ENCODE results near the gene PPP1R14B.
"Not testable (repeated sequence)": the region's sequence is repeated elsewhere in the genome, so short reads cannot be mapped to it uniquely, and the experiment has no call there.

Gene PPP1R14B

GRCh38 chr11:64260147-64260708 lies 13.5 kb upstream of the PPP1R14B start:
- DNase-seq: no peak

DNA sequence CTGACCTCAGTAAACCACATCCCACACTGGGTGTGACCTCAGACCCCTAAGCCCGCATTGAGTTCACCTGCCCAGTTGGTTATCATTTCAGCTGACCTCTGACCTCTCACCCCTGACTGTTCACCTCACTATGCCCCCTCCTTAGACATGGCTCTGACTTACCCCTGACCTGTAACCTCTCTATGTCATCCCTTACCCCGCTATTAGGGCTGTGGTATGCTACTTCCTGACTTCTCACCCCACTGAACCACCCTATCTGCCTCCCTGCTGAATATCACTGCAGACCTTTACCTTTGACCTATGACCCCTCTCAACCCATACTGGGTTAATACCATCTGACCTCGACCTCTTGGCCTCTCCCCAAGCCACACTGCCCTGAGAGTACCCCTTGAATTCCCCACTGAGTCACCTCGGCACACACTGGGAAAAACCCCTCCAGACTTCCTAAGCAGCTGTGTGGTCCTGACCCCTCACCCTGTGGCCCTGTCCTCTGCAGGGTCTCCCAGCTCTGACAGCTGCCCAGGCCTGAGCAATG lies 12.9 kb upstream of the PPP1R14B start:
- no peak for DNase-seq

DNA sequence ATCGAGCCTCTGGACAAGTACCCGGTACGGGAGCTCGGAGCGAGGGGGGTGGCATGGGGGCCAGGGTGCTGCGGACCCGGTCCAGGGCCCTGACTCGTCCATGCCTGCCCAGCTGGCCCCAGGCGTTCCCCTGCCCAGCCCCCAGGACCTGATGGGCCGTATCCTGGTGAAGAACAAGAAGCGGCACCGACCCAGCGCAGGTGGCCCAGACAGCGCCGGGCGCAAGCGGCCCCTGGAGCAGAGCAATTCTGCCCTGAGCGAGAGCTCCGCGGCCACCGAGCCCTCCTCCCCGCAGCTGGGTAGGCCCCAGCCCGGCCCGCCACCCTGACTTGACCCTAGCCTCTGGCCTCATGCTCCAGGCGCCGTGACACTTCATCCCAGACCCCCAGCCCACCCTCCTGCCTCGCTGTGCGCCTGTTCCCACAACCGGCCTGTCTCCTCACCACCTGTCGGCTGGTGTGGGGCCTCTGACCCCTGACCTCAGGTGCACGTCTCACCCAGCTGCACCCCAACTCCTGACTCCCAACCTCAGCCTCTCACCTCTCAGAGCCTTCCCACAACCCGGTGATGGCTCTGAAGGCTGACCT lies 12.3 kb upstream of the PPP1R14B start:
- DNase-seq: no peak

GRCh38 chr11:64258356-64258755 lies 11.6 kb upstream of the PPP1R14B start:
- DNase-seq: no peak

DNA sequence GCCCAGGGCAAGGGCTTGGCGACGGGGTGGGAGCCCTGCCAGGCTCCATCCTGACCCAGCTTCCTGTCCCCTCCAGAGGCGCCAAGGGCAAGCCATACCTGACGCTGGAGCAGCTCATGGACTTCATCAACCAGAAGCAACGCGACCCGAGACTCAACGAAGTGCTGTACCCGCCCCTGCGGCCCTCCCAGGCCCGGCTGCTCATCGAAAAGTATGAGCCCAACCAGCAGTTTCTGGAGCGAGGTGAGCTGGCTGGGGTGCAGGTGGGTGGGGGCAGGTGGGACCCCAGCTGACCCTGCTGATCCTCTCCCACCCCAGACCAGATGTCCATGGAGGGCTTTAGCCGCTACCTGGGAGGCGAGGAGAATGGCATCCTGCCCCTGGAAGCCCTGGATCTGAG lies 9.6 kb upstream of the PPP1R14B start:
- no peak for DNase-seq

DNA sequence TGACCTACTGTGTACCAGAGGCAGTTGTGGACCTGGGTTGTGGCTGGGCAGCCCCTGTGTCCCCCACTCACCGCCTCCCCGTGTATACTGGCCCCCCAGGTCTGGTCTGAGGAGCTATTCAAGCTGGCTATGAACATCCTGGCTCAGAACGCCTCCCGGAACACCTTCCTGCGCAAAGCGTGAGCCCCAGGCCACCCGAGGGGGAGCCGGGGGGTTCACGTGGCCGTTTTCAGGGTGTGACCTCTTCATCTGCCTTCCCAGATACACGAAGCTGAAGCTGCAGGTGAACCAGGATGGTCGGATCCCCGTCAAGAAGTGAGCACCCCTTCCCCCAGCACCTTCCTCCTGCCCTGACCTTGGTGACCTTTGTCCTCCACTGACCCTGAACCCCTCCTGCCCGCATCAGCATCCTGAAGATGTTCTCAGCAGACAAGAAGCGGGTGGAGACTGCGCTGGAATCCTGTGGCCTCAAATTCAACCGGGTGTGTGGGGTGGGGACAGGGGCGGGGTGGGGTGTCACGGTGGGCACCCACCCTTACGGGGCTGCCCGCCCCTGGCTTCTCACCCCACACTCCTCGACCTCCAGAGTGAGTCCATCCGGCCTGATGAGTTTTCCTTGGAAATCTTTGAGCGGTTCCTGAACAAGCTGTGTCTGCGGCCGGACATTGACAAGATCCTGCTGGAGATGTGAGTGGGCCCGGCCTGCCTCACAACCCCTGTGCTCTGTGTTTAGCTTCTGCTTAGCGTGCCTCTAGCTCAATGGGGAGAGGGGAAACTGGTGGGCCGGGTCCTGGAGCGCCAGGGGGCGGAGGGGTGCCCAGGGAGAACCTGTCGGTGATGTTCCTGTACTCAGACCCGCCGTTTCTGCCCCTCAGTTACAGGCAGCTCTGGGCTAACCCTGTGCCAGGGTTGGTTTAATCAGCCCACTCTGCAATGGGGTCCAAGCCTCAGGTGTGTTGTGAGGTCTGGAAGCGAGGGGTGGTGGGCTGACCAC lies 8.7 kb upstream of the PPP1R14B start:
- DNase-seq: no peak

DNA sequence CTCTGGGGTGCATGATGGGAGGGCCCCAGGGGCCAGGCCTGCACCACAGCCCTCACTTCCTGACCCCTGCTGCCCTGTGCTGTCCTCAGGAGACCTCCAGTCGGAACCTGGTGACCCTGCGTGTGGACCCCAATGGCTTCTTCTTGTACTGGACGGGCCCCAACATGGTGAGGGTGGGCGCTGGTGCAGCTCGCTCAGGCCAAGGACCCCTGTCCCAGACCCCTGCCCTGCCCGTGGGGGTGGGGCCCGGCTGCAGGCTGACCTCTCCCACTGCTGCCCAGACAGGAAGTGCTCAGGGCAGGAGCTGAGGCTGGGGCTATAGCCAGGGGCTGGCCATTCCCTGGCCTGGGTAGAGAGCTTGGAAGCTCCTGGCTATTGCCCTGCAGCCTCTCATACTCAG lies 7.6 kb upstream of the PPP1R14B start:
- DNase-seq: no peak

GRCh38 chr11:64253481-64253880 lies 6.7 kb upstream of the PPP1R14B start:
- DNase-seq: no peak

GRCh38 chr11:64253043-64253442 lies 6.3 kb upstream of the PPP1R14B start:
- no peak for DNase-seq

DNA sequence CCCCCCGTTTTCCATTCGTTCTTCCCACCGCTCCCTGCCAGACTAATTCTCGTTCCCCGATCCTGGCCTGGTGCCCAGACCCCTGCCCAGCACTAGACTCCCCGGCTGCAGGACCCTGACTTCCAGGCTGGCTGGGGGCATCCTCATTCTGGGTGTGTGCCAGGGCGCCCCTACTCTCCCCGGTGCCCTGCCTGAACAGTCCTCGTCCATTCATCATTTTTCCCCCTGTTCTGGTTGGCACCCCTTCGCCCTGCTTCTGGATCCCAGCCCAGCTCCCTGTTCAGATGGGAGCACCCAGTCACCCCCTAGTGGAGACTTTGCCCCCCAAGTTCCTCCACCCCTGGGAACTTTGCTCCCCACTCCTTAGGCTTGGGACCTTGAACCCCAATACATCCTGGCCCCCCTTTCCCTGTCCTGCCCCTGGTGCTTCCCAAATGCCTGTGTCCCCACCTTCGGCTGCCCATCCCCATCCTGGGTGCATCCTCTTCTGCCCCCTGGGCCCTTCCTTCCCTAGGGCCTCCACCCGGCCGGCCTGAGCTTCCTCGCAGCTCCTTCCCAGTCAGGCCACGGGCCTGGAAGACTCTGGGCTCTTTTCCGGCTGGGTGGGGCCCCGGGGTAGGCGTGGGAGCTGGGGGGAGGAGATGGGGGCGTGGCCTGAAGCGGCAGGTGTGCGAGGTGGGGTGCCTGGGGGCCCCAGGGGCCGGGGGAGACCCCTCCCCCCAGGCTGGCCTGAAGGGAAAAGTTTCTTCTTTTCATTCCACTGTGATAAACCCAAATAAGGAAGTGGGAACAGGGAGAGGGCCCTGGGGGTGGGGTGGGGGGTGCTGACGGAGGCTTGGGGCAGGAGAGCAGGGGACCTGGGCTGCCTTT lies 5.5 kb upstream of the PPP1R14B start:
- no peak for DNase-seq

DNA sequence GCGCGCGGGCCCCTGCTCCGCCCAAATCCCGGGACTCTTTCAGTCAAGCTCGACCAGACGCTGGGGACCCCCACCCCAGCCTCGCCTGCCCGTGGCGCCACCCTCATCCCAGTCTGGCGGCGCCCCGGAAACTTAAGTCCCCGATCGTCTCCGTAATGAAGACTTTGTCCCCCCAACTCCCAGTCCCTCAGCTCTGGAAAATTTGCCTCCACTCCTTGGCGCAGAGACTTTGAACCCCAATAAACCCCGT lies 4.9 kb upstream of the PPP1R14B start:
- no peak for DNase-seq

DNA sequence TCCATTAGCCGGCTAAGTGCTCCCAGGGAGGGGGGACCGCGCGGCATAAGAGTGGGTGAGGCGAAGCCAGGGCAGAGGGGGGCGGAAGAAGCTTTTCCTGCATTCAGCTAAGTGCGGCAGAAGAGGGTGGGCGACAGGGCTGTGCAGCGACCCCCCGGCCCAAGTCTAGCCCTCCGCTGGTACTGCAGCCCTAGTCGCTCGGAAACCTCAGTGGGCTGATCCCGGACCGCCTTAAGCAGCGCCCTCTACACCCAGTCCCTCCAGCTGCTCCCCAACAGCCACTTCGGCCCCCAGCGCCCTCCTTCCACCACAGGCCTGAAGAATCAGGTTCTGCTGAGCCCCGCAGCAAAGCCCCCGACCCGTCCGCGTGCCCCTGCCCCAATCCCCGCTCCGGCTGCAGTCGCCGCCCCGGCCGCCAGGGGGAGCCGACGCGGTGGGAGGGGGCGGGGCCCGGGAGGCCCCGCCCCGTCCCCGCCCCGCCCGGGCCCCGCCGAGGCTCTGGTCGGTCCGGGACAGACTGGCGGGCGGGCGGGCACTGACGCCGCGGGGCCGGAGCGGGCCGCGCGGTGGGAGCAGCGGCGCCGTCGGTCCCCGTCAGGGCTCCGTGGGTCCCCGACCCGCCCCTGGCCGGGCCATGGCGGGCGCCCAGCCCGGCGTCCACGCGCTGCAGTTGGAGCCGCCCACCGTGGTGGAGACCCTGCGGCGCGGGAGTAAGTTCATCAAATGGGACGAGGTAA lies 4.4 kb upstream of the PPP1R14B start, which contains the start of gene PLCB3:
Gene PLCB3, plus strand, starts transcription at position 515 of the 737 bp plus-strand sequence. Its CDS starts 120 bp downstream, at position 635.
- no peak for DNase-seq

GRCh38 chr11:64250415-64251015 lies 3.8 kb upstream of the PPP1R14B start:
- no peak for DNase-seq

DNA sequence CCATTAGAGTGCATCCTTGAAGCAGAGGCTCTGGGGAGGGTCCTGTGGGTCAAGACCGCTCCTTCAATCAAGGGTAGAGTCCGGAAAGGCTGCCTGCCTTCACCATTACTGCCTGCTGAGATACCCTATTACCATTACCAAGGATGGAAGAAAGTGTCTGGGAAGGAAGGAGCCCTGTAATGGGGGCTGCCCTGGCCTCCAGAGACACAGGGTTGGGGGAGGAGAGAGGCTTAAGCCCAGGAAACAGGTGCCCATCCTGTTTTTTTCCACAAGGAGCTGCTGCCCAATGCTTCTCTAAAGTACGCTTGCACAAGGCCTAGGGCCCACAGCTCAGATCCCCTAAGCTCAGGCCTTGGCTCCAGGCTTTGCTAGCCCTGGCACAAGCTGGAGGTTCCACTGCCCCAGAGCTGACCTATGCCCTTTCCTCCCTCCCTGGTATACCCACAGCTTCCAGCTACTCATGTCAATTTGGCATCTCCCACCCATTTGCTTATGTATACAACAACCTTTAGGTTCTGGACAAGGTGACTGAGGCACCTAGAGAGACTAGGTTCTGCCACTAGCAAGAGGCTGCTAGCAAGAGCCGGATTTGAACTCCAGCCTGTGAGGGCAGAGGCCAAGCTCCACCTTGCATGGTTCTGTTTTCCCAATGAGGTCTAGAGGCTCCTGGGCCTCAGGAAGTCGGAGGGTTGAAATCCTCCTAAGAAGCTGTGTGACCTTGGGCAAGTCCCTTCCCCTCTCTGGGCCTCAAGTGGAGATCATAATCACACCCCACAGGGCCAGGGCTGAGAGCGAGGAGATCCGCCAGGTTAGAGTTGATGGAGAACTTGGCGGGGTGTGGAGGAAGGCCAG lies 3.0 kb upstream of the PPP1R14B start:
- no peak for DNase-seq

GRCh38 chr11:64249038-64249437 lies 2.3 kb upstream of the PPP1R14B start:
- no peak for DNase-seq

GRCh38 chr11:64248578-64248977 lies 1.8 kb upstream of the PPP1R14B start:
- no peak for DNase-seq

GRCh38 chr11:64247729-64248531 lies 1.2 kb upstream of the PPP1R14B start:
- DNase-seq: peak; percentile 72

DNA sequence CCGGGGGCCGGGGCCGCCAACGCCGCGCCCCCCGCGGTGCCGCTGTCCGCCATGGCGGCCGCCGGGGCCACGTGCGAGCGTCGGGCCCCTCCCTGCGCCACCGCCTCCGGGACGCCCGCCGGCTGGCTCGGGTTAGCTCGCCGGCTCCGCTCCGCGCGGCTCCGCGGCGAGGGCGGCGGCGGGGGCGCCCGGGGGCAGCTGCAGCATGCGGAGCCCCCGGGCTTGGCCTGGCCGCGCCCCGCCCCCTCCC lies 197 bp downstream of the PPP1R14B start:
- not testable (repeated sequence) for DNase-seq

DNA sequence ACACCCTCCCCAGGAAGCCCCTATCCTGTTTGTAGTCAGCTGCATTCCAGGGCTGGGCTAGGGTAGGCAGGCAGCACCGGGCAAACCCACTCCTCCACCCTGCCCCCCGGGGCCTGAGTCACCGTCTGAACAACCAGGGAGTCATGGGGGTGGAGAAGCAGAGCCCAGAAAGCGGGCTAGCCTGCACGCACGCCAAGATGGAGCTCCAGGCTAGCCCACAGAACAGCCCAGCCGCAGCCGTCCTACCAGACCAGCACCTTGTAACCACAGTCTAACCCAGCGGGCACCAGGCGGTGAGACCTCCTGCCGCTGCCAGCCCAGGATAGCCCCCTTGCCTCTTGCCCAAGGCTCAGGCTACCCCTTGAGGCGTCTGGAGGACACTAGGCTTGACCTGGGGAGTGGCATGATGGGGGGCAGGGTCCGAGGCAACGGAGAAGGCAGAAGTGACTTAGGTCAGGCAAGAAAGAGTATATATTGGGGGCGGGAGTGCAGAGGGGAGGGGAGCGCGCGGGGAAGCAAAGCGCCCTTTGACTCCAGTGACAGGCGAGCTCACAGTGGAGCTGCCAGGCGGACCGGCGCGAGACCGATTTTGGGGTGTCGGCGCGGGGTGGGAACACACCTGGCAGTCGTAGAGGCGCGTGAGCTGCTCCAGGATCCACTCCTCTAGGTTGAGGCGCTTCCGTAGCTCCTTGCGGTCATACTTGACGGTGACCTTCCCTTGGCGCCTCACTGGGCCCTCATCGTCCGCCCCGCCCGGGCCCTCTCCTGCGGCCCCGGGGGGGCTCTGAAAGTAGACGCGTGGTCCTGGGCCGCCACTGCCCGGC lies 734 bp downstream of the PPP1R14B start:
- DNase-seq: no peak
